GM21723 (cell line): ENCODE results near the gene EIF4G1.

Source experiments
- ATAC-seq: cut with Tn5 transposase; IDR thresholded peaks from one replicate; pipeline ENCODE4 v1.9.1; 2021; ENCODE audit warnings: mild to moderate bottlenecking, moderate library complexity; ENCODE audit not compliant: unreplicated experiment

Gene EIF4G1

DNA sequence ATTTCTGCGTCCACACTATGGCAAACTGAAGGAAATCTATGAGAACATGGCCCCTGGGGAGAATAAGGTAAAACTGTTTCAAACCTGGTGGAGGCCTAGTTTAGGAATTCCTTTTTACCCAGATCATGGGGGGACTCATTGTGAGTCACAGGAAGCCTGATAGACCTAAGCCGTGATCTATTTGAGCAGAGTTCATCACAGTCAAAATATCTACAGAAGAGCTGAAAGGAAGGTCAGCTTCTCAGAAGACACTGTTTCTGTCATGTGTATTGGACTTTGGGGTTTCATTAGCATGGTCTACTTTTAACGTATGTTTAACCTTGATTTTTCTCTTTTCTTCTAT, 14.1 kb upstream of the EIF4G1 start:
- ATAC-seq = no peak

DNA sequence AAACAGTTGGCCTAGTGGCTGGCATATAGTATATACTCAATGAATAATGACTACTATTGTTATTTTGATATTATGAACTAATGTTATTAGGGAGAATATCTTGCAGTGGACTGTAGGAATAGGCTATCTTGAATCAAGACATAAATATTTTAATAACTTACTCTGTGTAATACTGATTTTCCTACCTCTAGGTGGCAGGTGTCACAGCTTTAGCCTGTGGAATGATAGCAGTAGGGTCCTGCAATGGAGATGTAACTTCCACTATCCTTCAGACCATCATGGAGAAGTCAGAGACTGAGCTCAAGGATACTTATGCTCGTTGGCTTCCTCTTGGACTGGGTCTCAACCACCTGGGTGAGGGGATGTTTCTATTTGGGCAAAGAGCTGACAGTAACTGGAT, 8.8 kb upstream of the EIF4G1 start:
- ATAC-seq = no peak

DNA sequence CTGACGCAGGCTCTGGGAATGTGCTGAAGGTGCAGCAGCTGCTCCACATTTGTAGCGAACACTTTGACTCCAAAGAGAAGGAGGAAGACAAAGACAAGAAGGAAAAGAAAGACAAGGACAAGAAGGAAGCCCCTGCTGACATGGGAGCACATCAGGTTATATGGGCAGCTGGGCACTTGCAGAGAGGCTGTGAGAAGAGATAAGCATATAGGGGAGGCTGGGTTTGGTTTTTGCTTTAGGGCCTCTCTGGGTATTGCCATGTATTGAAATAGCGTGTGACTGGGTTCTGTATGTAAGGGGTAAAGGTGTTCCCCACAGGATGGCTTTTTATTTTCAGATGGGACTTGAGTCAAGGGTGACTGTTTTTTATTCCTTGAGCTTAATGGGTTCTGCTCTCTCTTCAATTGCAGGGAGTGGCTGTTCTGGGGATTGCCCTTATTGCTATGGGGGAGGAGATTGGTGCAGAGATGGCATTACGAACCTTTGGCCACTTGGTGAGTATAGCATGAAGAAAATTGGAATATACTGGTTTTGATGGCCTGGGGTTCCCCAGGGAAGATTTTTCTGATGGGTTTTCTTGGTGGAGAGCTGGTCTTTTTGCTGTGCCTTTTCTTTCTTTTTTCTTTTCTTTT, 7.9 kb upstream of the EIF4G1 start:
- ATAC-seq = no peak

DNA sequence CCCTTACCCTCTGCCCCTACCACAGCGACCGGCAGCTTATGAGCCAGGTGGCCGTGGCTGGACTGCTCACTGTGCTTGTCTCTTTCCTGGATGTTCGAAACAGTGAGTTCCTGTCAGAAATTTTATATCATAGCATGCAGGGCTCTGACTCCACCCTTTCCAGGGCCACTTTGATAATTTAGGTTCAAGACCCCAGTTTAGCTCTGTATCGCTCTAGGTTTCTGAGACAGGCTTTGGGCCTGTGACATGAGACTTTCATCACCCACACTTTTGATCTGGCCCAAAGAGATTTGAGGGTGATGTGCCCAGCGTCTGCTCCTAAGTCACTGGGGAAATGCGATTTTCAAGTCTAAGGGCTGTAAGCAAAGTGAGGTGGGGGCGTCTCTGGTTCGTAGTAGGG, 6.5 kb upstream of the EIF4G1 start:
- ATAC-seq = no peak

DNA sequence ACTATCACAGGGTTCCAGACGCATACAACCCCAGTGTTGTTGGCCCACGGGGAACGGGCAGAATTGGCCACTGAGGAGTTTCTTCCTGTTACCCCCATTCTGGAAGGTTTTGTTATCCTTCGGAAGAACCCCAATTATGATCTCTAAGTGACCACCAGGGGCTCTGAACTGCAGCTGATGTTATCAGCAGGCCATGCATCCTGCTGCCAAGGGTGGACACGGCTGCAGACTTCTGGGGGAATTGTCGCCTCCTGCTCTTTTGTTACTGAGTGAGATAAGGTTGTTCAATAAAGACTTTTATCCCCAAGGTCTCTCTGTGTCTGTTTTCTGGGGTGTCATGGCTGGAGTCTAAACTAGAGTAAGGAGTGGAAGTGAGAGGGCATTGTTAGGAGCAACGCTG, 5.7 kb upstream of the EIF4G1 start:
- ATAC-seq = no peak

DNA sequence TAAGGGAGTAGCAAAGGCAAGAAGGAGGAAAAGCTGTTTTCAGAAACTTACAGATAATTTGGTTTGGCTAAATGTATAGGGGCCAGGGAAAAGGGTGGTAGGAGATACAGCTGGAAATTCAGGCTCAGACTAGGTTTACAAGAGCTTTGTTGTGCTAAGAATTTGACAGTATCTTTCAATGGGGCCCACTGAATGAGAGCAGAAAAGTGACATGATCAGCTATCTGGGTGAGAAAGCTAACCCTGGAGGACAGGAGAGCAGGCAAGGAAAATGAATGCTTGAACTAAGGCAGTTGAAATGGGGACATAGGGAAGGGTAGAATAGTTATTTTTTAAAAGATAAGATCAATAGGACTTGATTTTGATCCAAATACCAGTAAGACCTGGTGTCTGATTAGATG, 2.8 kb upstream of the EIF4G1 start:
- no peak for ATAC-seq

DNA sequence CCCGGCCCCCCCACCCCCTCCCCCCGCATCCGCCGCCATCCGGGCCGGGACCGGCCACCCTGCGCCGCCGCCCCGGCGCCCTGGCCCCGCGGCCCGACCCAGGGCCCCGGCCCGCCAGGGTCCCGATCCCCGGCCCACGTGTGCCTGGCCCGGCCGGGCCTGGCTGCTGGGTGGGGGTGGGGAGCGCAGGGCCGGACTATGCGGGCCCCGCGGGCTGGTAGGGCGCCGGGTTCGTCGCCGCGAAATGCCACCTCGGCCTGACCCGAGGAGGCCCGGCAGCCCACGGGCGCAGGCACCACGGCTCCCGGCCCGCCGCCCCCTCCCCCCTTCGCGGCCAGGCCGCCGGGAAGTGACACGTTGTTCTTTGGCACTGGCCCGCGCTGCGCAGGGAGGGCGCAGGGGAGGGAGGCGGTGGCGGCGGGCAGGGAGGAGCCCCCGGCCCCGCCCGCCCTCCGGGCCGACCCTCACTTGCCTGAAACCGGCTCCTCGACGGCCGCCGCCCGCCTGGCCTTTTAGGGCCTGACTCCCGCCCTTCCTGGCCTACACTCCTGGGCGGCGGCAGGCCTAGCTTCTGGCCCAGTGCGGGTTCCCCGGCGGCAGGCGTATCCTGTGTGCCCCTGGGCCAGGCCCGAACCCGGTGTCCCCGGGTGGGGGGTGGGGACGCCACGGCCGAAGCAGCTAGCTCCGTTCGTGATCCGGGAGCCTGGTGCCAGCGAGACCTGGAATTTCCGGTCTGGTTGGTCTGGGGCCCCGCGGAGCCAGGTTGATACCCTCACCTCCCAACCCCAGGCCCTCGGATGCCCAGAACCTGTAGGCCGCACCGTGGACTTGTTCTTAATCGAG, 515 bp downstream of the EIF4G1 start:
- peak; percentile 50 for ATAC-seq

DNA sequence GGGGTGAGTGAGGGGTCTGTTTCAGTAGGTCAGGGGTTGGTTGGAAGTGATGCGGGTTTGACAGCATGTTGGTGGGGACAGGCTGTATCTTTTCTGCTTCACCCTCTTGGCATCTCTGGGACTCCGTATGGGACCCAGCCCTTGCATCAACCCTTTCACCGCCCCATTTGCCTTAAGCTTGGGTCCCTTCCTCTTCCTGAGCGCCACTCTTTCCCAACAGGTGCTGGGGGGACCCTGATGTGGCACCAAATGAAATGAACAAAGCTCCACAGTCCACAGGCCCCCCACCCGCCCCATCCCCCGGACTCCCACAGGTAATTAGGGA, 1.1 kb downstream of the EIF4G1 start:
- ATAC-seq = peak; percentile 10

DNA sequence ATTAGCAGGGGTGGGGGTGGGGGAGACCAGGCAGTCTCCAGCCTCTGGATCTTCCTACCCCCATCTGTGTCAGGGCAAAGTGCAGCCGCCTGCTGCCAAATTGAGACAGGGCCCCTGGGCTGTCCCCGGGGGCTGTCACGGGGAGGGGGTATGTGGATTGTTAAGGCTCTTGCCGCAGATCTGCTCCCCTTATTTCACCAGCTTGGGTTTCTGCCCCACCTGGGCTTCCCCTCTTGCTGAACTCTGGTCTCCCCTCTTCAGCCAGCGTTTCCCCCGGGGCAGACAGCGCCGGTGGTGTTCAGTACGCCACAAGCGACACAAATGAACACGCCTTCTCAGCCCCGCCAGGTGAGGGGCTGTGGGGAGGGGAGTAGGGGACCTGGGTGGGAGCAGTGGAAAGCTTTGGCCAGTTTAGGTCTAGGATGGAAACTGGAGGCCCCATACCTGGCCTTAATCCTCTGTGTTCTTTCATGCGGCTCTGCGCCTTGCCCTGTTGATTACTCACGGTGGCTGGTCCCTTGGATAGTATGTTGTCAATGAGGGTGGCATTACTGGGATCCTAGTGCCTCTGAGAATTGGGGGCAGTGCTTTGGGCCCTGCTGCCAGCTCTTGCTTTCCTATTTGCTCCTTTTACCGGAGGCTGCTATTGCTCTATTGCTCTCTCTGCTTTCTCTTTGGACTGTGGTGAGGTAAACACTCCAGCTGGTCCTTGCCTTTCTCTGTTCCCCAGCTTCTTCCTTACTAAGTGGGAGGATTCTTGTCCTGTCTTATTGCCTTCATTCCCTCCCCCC, 1.7 kb downstream of the EIF4G1 start:
- ATAC-seq = peak; percentile 1

DNA sequence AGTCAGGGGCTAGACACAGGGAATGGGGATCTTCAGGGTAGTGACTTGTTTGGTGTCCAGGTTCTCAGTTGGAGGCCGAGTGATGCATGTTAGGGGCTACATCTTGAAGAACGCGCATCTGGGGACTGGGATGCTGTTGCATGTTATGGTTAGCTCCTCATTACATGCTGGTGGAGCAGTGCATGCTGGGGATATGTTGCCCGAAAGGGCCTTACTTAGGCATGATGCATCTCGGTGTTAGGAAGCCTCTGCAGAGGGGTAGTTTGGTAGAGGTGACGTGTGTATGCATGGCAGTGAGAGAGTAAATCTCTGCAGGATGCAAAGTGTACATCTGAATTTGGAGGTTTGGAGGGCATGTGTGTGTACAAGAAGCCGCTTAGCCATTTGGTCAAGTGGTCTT, 2.4 kb downstream of the EIF4G1 start:
- no peak for ATAC-seq

DNA sequence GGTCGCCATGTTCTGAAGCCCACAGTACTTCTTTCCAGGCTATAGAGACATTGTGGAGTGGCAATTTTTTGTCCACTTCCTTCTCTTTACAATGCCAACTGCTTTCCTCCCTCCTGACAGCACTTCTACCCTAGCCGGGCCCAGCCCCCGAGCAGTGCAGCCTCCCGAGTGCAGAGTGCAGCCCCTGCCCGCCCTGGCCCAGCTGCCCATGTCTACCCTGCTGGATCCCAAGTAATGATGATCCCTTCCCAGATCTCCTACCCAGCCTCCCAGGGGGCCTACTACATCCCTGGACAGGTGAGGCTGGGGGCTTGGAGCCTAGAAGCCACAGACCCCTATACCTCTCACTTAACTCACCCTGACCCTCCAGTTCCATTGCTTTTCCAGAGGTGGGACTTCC, 2.8 kb downstream of the EIF4G1 start:
- no peak for ATAC-seq

DNA sequence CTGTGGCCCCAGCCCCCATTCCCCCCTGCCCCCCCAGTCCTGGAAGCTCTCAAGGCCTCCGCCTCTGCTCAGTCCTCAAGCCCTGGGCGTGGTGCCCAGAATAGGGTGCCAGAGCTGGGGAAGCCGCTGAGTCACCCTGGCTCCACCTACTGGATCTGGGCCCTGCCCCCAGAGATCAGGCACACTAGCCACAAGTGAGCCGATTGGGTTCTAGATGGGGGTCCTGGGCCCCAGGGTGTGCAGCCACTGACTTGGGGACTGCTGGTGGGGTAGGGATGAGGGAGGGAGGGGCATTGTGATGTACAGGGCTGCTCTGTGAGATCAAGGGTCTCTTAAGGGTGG, 5.7 kb downstream of the EIF4G1 start:
- ATAC-seq = no peak

DNA sequence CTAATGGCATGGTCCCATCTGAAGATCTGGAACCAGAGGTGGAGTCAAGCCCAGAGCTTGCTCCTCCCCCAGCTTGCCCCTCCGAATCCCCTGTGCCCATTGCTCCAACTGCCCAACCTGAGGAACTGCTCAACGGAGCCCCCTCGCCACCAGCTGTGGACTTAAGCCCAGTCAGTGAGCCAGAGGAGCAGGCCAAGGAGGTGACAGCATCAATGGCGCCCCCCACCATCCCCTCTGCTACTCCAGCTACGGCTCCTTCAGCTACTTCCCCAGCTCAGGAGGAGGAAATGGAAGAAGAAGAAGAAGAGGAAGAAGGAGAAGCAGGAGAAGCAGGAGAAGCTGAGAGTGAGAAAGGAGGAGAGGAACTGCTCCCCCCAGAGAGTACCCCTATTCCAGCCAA, 7.3 kb downstream of the EIF4G1 start:
- no peak for ATAC-seq

DNA sequence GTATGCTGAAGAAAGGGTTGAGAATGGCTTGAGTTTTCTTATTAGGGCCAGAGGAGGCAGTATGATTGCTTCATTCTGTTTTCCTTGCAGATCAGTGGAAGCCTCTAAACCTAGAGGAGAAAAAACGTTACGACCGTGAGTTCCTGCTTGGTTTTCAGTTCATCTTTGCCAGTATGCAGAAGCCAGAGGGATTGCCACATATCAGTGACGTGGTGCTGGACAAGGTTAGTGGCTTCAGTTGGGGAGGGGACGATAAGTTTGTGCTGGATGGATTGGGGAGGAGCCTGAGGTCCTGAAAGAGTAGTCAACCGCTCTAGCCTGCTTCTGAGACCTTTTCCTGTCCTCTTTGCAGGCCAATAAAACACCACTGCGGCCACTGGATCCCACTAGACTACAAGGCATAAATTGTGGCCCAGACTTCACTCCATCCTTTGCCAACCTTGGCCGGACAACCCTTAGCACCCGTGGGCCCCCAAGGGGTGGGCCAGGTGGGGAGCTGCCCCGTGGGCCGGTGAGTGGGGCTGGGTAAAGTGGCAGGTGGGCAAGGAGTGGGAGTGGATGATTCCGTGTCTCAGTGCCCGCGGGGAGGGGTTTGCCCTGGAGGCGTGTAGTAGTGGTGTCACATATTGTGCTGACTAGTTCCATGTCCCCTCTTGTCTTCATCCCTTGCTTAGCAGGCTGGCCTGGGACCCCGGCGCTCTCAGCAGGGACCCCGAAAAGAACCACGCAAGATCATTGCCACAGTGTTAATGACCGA, 8.5 kb downstream of the EIF4G1 start:
- no peak for ATAC-seq

DNA sequence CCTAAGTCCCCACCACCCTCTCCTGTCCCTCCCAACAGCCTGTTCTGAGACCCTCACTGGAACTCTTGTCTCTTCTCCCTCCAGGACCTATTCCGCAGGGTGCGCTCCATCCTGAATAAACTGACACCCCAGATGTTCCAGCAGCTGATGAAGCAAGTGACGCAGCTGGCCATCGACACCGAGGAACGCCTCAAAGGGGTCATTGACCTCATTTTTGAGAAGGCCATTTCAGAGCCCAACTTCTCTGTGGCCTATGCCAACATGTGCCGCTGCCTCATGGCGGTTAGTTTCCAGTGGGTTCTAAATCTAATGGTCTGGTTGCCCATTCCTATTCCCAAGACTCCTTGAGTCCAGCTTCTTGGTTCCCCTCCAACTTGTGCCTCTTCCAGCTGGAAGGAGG, 9.3 kb downstream of the EIF4G1 start:
- no peak for ATAC-seq

DNA sequence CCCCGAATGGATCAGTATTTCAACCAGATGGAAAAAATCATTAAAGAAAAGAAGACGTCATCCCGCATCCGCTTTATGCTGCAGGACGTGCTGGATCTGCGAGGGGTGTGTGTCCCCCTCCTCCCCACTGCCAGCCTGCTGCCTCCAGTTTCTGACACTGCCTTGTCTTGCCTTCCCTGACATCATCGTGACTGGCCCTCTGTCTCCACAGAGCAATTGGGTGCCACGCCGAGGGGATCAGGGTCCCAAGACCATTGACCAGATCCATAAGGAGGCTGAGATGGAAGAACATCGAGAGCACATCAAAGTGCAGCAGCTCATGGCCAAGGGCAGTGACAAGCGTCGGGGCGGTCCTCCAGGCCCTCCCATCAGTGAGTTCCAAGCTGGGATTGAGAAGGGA, 10.9 kb downstream of the EIF4G1 start:
- no peak for ATAC-seq

DNA sequence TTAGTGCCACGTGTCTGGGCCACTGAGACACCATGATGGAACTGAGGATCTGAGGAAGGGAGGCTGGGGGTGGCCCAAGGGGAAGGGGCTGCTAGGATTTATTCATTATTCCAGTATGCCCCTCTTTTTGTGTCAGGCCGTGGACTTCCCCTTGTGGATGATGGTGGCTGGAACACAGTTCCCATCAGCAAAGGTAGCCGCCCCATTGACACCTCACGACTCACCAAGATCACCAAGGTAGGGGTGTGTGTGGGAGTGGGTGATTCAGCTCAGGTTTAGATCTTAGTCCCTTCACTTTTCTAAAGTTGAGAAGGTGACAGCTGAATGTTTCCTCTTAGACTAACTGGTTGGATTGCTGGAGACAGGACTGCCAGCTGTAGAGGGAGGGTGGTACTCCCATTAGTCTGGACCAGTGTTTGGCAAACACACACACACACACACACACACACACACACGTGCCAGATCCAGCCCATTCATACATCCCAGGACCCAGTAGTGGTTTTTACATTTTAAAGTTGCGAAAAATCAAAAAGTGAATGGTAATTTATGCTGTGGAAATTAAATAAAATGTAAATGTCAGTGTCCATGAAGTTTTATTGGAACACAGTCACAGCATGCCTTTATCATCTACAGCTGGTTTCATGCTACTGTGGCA, 11.4 kb downstream of the EIF4G1 start:
- ATAC-seq = no peak

DNA sequence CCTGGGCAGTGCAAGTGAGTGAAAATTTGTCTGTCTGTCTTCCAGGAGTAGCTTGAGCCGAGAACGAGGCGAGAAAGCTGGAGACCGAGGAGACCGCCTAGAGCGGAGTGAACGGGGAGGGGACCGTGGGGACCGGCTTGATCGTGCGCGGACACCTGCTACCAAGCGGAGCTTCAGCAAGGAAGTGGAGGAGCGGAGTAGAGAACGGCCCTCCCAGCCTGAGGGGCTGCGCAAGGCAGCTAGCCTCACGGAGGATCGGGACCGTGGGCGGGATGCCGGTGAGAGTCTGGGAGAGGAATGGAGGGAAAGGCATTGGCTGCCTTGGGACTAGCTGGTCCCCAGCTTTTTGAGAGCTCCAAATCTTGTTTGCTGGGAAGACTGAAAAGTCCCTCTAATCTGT, 12.8 kb downstream of the EIF4G1 start:
- ATAC-seq = no peak

DNA sequence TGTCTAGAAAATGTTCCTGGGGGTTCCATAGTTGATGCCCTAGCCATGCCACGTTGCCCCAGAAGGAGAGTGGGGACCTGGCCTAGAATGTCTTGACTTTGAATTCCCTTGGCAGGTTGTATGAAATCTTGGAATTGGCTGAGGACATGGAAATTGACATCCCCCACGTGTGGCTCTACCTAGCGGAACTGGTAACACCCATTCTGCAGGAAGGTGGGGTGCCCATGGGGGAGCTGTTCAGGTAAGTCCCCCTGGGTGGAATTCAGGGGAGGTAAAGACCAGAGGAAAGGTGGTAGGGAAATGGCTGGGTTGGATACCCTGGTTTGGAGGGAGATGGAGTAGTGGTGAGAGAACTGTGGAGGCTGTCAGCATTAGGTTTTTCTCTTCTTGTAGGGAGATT, 14.1 kb downstream of the EIF4G1 start:
- ATAC-seq = no peak

DNA sequence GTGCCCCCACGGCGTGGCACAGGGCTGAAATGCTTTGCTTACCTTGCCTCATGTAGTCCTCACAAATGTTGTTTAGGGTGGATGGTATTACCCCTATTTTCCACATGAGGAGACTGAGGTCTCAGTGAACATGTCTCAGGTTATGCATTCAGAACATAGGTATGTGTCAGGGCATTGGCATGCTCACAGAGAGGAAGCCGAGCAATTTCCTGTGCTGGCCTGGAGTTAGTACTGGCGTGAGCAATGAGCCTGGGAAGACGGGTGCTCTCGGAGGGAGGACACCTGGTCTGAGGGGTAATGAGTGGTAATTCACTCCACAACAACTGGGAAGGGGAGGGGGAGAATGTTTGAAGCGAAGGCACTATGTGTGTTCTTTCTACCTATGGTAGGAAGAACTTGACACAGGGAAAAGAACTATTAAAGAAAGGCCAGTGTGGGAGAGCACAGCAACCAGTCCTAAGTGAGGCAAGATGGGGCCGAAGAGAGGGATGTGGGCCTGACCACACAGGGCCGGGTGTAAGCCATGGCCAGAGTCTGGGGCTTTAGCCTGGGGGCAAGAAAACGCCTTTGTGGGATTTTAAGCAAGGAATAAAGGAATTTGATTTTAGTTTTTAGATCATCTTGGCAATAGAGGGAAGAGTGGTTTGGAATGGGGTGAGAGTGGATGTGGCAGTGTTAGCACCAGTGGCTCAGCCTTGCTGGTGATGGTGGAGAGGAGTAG, 18.1 kb downstream of the EIF4G1 start:
- no peak for ATAC-seq
